Limb (tissue), 2 donors: ENCODE results near the gene TTC31.
"Not testable (repeated sequence)": the region's sequence is repeated elsewhere in the genome, so short reads cannot be mapped to it uniquely, and the experiment has no call there.

Experiments used
- DNase-seq, 2 donors: peaks; one replicate each; pipeline ENCODE4 v3.0.0-alpha.2; 2016; ENCODE audit errors: extremely low spot score in 2 of 2

The TTC31 gene

DNA sequence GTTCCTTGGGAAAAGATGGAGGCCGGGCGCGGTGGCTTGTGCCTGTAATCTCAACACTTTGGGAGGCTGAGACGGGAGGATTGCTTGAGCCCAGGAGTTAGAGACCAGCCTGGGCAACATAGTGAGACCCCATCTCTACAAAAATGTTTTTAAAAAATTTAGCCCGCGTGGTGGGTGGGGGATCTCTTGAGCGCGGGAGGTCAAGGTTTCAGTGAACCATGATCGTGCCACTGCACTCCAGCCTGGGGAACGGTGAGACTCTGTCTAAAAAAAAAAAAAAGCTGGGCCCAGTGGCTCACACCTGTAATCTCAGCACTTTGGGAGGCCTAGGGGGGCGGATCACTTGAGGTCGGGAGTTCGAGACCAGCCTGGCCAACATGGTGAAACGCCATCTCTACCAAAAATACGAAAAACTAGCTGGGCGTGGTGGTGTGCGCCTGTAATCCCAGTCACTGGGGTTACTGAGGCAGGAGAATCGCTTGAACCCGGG, 839 bp downstream of the TTC31 start:
- not testable (repeated sequence) for DNase-seq

DNA sequence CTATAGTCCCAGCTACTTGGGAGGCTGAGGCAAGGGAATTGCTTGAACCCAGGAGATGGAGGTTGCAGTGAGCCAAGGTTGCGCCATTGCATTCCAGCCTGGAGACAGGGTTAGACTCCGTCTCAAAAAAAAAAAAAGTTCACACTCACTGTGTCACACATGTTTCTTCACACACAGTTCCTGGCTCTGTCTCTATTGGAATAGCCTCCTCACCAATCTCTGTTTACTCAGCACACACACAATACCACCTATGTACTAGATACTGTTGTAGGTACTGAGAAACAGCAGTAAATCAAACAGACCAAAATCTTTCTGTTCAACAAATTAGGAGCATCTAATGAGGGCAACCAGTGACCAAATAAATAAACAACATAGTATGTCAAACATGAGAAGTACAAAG, 3.3 kb downstream of the TTC31 start:
- DNase-seq: no peak

DNA sequence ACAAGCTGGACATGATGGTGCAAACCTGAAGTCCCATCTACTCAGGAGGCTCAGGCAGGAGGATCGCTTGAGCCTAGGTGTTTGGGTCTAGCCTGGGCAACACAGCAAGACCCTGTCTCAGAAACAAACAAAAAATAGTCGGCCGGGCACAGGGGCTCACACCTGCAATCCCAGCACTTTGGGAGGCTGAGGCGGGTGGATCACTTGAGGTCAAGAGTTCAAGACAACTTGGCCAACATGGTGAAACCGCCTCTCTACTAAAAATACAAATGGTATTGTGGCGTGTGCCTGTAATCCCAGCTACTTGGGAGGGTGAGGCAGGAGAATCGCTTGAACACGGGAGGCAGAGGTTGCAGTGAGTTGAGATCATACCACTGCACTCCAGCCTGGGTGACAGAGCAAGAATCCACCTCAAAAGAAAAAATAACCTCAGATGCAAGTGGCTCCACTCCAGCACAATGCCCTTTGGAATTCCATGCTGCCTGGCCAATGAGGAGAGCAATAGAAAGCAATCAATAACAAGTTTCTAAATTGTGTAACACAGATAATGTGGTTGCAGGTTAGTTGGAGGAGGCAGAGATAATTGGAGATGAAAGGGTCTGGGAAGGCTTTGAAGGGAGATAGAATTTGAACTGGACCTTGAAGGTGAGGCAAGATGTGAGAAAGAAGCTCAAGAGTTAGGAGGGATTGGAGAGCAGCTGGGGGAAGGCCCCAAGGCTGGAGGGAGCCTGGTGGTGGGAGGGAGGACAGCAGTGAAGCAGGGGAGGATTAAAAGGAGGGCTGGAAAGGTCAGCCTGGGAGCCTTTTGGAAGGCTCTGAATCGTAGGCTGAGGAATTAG, 6.0 kb downstream of the TTC31 start:
- DNase-seq: no peak

DNA sequence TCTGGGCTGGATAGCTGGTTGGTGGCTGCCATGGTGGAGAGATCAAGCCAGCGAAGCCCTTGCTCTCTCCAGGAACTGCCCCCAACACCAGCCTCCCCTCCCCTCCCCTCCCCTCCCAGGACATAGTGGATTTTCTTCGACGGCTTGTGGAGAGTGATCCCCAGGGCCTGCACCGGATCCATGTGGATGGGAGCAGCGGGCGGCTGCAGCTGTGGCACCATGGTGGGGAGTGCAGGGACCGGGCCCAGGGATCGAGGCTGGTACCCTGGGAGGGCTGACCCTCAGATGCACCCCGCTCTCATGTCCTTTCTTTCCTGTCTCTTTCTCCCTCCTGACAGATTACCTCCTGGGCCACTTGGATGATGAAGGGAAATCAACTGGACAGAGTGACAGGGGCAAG, 7.0 kb downstream of the TTC31 start:
- DNase-seq: no peak

DNA sequence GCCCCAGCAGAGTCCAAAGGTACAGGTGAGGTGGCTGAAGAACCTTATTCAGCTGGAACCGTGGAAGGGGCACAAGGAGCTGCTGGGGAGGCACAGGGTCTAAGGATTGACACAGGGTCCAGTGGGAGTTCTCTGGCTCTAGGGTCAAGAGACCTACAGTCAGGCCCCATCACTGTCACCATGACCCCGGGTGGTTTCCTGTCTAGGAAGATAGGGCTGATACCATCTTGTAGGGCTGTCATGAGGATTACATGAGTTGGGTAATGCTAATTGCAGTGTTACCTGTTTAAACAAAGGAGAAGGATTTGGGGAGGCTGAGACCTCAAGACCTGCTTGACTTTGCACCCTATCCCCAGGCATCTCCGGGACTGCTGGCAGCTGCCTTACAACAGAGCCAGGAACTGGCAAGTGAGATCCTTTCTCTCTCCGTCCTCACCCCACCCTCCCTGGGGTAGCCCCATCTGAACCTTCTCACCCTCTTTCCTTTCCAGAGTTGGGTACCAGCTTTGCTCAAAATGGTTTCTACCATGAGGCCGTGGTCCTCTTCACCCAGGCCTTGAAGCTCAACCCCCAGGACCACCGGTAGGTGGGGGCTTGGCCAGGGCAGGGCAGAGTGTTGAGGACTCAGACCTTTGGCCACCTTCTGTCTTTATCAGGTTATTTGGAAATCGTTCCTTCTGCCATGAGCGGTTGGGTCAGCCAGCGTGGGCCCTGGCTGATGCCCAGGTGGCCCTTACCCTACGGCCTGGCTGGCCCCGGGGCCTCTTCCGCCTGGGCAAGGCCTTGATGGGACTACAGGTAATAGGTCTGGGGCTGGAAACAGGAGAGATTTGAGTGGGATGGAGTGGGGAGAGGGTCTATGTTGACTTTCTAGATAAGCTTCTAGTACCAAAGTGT, 9.0 kb downstream of the TTC31 start:
- no peak for DNase-seq

DNA sequence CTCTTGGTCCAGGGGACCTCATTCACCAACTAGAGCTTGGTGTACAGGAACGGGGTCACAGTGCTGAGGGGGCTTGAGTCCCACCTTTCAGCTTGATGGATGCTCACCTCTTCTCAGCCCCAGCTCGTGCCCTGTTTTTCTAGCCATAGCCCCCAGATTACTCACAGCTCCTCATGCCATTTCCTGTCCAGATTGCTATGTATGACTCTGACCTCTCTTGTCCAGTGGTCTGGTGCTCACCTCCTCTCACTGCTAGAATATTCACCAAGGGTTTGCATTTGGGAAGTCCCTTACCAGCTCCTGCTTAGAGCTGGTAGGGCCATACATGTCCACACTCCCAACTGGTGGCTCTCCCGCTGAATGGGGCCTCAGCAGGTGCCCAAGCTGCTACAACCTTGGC, 10.7 kb downstream of the TTC31 start:
- no peak for DNase-seq

DNA sequence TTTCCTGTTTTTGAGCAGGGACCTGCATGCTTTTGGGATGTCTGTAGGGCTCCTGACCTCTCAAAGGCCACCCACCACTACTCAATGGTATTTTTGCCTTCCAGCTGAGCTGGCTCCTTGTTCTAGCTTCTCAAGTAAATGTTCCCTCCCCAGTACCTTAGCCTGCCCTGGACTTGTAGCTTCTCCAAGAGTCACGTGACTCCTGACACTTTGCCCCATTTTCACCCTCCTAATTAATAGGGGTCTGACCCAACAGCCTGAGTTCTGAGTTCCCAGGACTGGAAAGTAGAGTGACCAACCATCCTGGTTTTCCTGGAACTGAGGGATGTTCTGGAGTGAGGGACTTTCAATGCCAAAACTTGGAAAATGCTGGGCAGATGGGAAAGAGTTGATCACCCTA, 12.6 kb downstream of the TTC31 start:
- DNase-seq: no peak

DNA sequence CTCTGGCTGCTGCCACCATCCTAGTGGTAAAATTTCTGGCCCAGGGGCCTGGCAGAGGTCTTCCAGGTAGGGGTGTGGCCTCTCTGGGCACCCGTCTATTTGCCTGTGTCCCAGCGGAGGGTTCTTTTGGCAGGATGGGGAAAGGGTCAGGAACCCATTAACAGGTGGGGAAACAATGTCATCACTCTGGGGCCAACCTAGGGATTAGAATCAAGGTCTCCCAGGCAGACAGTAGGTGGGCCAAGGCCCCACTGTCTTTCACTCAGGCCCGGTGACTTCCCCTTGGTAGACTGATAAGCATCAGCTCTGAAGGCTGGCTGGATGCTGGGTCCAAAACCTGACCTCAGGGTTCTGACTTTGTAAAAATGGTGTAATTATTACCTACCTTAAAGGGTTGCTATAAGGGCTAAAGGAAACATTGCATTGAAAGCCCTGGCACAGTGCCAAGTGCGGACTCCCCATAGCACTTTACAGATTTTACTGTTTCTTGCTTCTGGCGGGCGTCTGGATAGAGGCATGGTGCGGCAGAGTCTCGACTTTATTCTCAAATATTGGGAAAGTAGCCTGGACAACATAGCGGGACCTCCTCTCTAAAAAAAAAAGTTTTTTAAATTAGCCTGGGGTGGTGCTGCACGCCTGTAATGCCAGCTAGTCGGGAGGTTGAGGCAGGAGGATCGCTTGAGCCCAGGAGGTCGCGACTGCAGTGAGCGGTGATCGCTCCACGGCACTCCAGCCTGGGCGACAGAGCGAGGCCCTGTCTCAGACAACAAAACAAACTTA, 14.3 kb downstream of the TTC31 start:
- no peak for DNase-seq

DNA sequence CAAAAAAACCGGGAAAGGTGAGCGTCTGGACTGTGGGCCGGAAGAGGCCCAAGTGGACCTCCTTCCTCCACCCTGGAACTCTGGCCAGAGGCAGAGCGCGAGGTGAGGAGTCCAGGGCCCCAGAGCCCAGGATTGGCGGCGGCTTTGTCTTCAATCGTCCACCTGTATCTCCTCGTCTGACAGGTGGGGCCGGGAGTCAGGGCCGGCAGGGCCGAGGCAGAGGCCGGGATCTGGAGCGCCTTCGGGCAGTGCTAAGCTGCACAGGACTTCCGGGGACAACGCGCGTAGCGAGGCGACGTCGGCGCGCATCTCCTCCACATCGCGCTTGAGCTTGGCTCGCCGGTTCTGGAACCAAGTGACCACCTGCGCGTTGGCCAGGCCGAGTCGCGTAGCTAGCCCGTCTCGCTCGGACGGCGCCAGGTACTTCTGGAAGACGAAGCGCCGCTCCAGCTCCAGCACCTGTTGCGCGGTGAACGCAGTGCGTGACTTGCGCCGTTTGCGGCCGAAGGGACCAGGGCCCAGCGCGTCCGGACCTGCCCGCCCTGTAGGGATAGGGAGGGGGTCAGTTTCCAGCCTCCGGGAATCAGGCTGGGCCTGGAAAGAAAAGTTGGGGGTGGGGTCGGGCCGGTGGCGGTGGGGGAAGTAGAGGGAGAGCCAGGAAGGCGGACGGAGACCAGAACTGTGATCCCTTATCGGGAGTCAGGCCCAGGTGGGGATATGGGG, 15.1 kb downstream of the TTC31 start:
- DNase-seq: peak in 1 of 2 donors; percentile 38

DNA sequence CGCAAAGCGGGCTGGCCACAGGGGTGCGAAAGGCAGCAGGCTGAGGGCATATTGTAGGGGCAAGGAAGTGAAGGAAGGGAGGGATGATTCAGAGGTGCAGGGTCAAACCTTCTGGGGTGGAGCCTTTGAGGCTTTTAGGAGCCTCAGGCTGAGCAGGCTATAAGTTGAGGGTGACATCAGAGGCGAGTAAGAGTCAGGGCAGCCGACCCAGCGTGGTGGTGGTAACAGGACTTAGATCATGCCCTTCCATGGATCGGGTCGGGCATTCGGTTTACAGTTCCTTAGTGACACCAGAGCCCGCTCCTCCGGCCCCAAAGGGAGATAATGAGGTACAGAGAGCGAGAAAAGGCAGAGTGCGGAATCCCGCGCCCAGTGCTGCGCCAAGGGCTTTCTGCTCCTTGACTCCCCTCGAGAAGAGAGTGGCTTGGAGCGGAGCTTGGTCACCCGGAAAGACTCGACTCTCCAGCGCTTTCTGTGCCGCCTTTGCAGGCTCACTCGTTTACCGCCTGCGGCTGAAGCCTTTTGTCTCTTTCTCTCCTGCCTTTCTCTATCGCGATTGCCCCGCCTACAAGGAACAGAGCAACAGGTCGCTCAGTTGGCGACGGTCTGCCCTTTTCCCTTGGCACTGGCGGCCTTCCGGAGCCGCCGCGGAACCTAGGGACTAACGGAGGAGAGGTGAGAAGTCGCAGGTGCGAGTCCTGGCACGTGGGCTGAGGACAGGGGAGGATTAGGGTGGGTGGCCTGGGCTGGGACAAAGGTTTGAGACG, 15.8 kb downstream of the TTC31 start:
- peak in 1 of 2 donors; percentile 40 for DNase-seq

DNA sequence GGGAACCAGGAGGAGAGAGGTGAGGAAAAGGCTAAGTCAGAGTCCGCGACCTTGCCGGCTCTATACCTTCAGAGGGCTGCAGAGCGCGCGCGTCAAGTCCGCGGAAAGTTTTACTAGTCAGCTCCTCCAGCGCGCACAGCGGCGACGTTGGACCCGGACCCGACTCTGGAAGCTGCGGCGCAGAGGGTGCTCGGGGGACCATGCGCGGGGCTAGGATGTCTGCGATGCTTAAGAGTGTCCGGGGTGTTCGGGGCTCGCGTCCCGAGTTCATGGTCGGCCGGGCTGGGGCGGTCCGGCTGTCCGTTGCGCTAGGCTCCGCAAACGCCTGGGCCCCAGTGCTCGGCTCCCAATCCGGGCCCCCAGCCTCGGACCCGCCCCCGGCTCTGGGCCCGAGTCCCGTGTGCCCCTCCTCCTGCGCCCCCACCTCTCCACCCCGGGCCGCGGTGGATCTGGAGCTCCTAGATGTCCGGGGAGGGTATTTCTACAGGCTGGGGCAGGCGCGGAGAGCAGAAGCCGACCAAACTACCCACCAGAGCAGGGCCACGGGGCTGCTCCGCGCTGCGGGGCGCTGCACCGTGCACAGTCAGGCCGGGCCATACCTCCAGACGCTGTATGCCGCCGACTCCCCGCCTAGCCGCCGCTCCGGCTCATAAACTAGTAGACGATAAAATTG, 16.5 kb downstream of the TTC31 start, which contains the start of gene LBX2:
Gene LBX2 (minus strand): TSS at position 337 of the 673 bp plus-strand sequence. CDS start 66 bp downstream, at position 271.
- DNase-seq: peak in 1 of 2 donors; percentile 56

DNA sequence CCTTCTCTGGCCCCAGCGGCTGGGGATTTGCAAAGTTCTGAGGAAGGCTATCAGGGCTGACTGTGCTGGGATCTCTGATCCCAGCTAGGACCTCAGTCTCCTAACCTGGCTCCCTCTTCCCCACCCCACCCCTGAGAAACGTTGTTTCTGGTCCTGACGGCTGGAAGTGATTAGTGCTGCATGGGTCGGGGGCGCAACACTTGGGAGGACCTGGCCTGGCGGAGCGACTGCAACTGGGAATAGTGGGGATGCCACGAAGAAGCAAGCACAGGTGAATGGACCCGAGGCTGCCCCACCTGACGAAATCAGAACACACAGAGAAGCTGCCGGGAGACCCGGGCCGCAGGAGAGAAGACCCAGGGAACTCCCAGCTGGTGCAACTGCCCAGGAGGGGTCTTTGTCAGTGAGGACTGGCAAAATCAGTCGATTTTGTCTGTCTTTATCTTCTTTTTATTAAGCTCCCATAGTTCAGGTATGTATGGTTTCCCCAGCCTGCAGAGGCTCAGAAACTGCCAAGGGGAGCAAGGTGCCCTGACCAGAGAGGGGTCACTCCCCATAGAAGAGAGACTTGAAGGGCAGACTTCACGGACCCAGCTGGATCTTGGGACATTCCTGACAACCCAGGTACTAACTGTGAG, 17.2 kb downstream of the TTC31 start:
- no peak for DNase-seq

DNA sequence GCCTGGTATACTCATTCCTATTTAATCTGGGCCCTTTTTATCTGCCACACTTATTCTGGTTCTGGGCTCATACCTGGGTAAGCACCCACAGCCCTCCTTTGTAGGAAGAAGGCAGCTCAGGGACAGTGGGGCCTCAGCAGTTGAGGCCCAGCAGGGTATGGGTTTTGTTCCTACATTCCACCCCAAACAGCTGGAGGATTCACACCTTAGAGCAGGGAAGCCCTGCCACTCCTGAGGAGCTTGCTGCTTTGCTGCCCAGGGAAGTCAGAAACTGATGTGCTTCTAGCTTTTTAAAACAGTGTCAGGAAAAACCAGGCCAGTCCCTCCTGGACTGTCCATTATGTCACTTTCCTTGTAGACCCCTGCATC, 17.7 kb downstream of the TTC31 start:
- no peak for DNase-seq

DNA sequence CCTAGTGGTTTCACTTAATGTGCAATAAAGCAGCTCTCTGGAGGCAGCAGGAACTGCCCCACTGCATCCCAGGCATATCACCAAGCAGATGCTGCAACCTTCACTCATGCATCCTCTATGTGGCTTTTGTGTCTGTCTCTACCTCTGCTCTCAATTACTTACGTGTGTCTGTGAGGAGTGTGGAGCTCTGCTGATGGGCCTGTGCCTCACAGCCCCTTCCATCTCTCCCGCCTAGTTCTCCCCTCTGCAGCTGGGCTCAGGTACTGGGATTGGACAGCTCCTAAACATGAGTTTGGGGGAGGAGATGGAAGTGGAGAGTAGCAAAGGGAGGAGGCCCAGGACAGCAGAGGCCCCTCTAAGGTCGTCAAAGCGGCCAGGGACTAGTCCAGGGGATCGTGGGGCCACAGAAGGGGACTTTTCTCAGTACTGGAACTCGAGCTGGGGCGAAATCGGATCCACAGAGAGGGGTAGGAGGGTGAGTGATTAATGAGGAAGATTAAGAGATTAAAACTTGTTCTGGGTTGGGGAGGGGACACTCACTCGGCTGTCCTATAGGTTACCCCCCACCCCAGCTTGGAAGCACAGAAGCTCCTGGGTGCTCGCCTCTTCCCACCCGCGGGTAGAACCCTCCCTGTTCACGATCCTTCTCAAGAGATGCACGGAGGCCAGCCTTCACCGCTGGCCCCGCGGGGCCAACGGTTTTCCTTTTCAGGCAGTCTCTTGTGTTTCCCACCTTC, 18.6 kb downstream of the TTC31 start:
- peak in 1 of 2 donors; percentile 38 for DNase-seq

DNA sequence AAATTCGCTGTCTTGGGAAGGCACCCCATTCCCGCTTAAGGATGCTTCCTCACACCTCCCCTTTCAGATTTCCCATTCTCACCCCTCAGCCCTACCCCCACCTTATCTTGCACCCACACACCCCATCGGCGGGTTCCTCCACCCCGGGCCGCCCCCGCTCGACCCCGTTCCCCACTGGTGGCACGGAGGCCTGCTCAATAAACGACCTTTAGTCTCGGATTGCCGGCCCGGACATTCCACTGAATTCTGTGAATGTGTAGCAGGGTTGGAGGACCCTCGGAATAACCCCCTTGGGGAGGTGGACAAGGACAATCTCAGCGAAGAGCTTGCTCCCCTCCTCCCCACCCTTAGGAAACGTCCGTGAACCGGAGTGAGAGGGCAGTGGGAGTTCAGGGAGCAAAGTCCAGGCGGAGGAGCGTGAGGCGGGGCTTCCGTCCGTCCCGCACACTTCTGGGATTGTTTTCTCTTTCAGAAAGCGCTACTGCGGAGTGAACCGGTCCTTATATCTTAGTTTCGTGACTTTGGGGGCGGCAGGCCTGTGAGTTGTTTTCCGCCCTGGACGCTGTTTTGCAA, 19.4 kb downstream of the TTC31 start:
- DNase-seq: no peak

DNA sequence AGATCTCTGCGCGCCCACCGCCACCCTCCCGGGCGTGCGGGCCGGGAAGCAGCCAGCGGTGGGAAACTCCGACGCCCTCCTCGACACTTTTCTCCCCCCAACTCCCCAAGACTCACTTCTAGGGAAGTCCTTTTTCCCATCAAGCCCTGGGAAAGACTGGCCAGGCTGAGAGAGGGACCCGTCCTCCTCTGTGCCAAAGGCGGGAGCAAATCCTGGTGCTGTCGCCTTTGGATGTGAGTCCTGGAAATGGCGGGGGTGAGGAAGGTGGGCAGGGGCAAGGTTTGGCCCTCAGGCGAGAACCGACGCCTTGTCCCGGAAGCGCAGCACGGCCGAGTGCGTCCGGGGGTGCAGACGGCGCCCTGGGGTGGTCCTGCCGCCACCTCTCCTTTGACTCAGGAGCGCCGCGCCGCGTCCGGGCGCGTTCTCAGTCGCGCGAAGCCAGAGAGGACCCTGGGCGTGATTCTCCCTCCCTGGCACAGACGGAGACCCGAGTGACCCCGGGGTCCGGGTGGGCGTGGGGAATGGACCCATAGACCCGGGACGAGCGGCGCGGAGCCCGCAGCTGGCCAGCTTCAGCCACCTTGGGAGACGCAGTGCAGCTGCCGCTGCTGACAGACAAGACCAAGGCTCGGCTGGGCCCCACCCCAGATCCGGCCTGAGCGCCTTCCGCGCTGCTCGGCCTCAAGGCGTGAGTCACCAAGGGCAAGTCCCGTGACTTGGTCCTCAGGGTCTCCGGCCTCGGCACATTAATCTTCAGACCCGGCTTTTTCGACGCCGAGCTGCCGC, 20.0 kb downstream of the TTC31 start:
- DNase-seq: peak in 1 of 2 donors; percentile 68
